IMR-90 (cell line): Measurements from ENCODE around the gene DDX54. TPM values are rescaled to one million over a fixed set of nuclear protein-coding genes. Genes with fewer than 3 reads are reported as not detected.
"Not testable (repeated sequence)": the region's sequence is repeated elsewhere in the genome, so short reads cannot be mapped to it uniquely, and the experiment has no call there.

Source experiments
- ATAC-seq: fragments of 200-7000 bp; cut with Tn5 transposase; 2 replicates; pipeline ENCODE4 v1.9.1; 2020; ENCODE audit warnings: low read depth, mild to moderate bottlenecking, moderate library complexity
- BruUV-seq: library from RNA; stranded (reverse); fragments of 400-500 nt; replicated peaks from 2 replicates; lab custom pipeline; 2021; lab: Mats Ljungman, UMichigan
- CTCF ChIA-PET: fragments of 300-600 bp; formaldehyde crosslinking; extraction: SDS; loops from one replicate; lab custom pipeline; 2021; ENCODE audit warnings: antibody characterized with exemption; lab: Yijun Ruan, JAX
- POLR2A ChIA-PET: fragments of 300-600 bp; sonication (Branson Sonifier 250); formaldehyde crosslinking; loops from one replicate; lab custom pipeline; 2022; ENCODE audit warnings: antibody characterized with exemption; ENCODE audit not compliant: unreplicated experiment; lab: Charles Lee
- DNase-seq: peaks from one replicate; pipeline ENCODE4 v3.0.0; 2013
- H2AFZ ChIP-seq: replicated peaks from 2 replicates; pipeline ENCODE3; 2013; ENCODE audit warnings: low read length, mild to moderate bottlenecking; ENCODE audit not compliant: poor library complexity
- H2AK5ac ChIP-seq: 2 replicates; pipeline ENCODE4 v1.6.1; 2013; ENCODE audit warnings: low read depth, low read length, inconsistent platforms
- H2AK9ac ChIP-seq: replicated peaks from 2 replicates; pipeline ENCODE3; 2013; ENCODE audit warnings: mild to moderate bottlenecking, low read depth, low read length, moderate library complexity; ENCODE audit not compliant: poor library complexity
- H2BK120ac ChIP-seq: 2 replicates; pipeline ENCODE4 v1.6.1; 2013; ENCODE audit warnings: low read depth, low read length, inconsistent platforms
- H2BK15ac ChIP-seq: 3 replicates; pipeline ENCODE4 v1.6.1; 2013; ENCODE audit warnings: low read depth, low read length, inconsistent platforms
- H2BK20ac ChIP-seq: 2 replicates; pipeline ENCODE4 v1.6.1; 2013; ENCODE audit warnings: low read depth, mild to moderate bottlenecking, inconsistent platforms, low read length, moderate library complexity
- H2BK5ac ChIP-seq: 2 replicates; pipeline ENCODE4 v1.6.1; 2013; ENCODE audit warnings: mild to moderate bottlenecking, low read depth, low read length, inconsistent platforms; ENCODE audit not compliant: poor library complexity, severe bottlenecking
- H3K14ac ChIP-seq: replicated peaks from 2 replicates; pipeline ENCODE4 v1.6.1; 2013; ENCODE audit warnings: low read depth, low read length, inconsistent platforms
- H3K18ac ChIP-seq: 2 replicates; pipeline ENCODE4 v1.6.1; 2013; ENCODE audit warnings: low read depth, low read length, control low read depth
- H3K23ac ChIP-seq: 2 replicates; pipeline ENCODE4 v1.6.1; 2013; ENCODE audit warnings: low read depth, low read length, inconsistent platforms
- H3K27ac ChIP-seq: 2 replicates; pipeline ENCODE4 v1.5.1; 2013; ENCODE audit warnings: mild to moderate bottlenecking, control low read depth, low read length; ENCODE audit not compliant: insufficient read depth
- H3K27me3 ChIP-seq: 2 replicates; pipeline ENCODE4 v1.6.1; 2013; ENCODE audit warnings: low read length; ENCODE audit not compliant: control insufficient read depth, insufficient read depth
- H3K36me3 ChIP-seq: 2 replicates; pipeline ENCODE4 v1.6.1; 2013; ENCODE audit warnings: low read length, mixed read lengths; ENCODE audit not compliant: control insufficient read depth, insufficient read depth
- H3K4ac ChIP-seq: 2 replicates; pipeline ENCODE4 v1.6.1; 2013; ENCODE audit warnings: low read depth, low read length, inconsistent platforms
- H3K4me1 ChIP-seq: 2 replicates; pipeline ENCODE4 v1.6.1; 2013; ENCODE audit warnings: low read length, mixed read lengths; ENCODE audit not compliant: control insufficient read depth, insufficient read depth
- H3K4me2 ChIP-seq: 2 replicates; pipeline ENCODE4 v1.6.1; 2013; ENCODE audit warnings: low read depth, mild to moderate bottlenecking, control low read depth, low read length, moderate library complexity
- H3K4me3 ChIP-seq: 2 replicates; pipeline ENCODE4 v1.5.1; 2013; ENCODE audit warnings: low read depth, mild to moderate bottlenecking, control low read depth, low read length, moderate library complexity; ENCODE audit not compliant: insufficient read depth
- H3K56ac ChIP-seq: 2 replicates; pipeline ENCODE4 v1.6.1; 2013; ENCODE audit warnings: low read length, inconsistent platforms; ENCODE audit not compliant: insufficient read depth; ENCODE audit errors: extremely low read depth
- H3K79me1 ChIP-seq, 2 experiments: 2 replicates each; pipeline ENCODE4 v1.6.1; 2013; ENCODE audit warnings: low read length in 2 of 2, inconsistent platforms in 1 of 2, low read depth in 1 of 2
- H3K9ac ChIP-seq: 2 replicates; pipeline ENCODE4 v1.6.1; 2013; ENCODE audit warnings: low read depth, low read length, control low read depth
- H3K9me1 ChIP-seq: 2 replicates; pipeline ENCODE4 v1.6.1; 2013; ENCODE audit warnings: low read length, inconsistent platforms; ENCODE audit not compliant: insufficient read depth
- H3K9me3 ChIP-seq: 2 replicates; pipeline ENCODE4 v1.6.1; 2013; ENCODE audit warnings: low read length; ENCODE audit not compliant: control insufficient read depth, insufficient read depth
- H4K20me1 ChIP-seq: 2 replicates; pipeline ENCODE4 v1.6.1; 2013; ENCODE audit warnings: low read length, inconsistent platforms; ENCODE audit not compliant: insufficient read depth
- H4K5ac ChIP-seq: 2 replicates; pipeline ENCODE4 v1.6.1; 2013; ENCODE audit warnings: mild to moderate bottlenecking, low read depth, low read length, control low read depth
- H4K8ac ChIP-seq, 2 experiments: 2 replicates each; pipeline ENCODE4 v1.6.1; 2013; ENCODE audit warnings: low read depth in 2 of 2, low read length in 2 of 2, control low read depth in 1 of 2, inconsistent platforms in 1 of 2
- H4K91ac ChIP-seq: 2 replicates; pipeline ENCODE4 v1.6.1; 2013; ENCODE audit warnings: low read depth, low read length, inconsistent platforms; ENCODE audit not compliant: insufficient read depth
- ELK1 ChIP-seq: fragments of 150-350 bp; IDR thresholded peaks from 2 replicates; pipeline ENCODE4 v1.6.1; 2016; ENCODE audit warnings: low read depth, mild to moderate bottlenecking, low read length, moderate library complexity, borderline replicate concordance
- RFX5 ChIP-seq: IDR thresholded peaks from 2 replicates; pipeline ENCODE4 v1.8.0; 2012; ENCODE audit warnings: low read depth, mild to moderate bottlenecking, low read length, moderate library complexity
- WGBS, 2 experiments: methylation state at CpG; one replicate each; pipeline versions ENCODE4 v1.1.5 to v1.1.7; 2013; ENCODE audit warnings: missing lambda C conversion rate in 2 of 2; ENCODE audit not compliant: insufficient read length in 1 of 2; ENCODE audit errors: extremely low coverage in 2 of 2; 5-methylcytosine and 5-hydroxymethylcytosine counted together
- dilution Hi-C: fragments of 300-500 bp; cut with HindIII; formaldehyde crosslinking; loops from one replicate; pipeline ENCODE4 v1.14.3; 2018; ENCODE audit warnings: low sequenced_read_pairs; ENCODE audit not compliant: unreplicated experiment
- in situ Hi-C: fragments of 300-500 bp; cut with MboI; formaldehyde crosslinking; loops from 3 replicates; pipeline ENCODE4 v1.14.3; 2019; ENCODE audit warnings: low sequenced_read_pairs, inconsistent platforms, mixed read lengths
- intact Hi-C: fragments of 100-400 bp; cut with micrococcal nuclease; formaldehyde crosslinking; loops from 2 replicates; pipeline ENCODE4 v1.10.0; 2022
- polyA plus RNA-seq, 3 experiments: library from polyadenylated mRNA; depleted of rRNA; stranded (reverse); fragments of >200 nt; gene quantifications; 2 replicates each; pipeline ENCODE4 v1.2.3, GENCODE V29; 2012; ENCODE audit warnings: low replicate concordance in 1 of 3
- total RNA-seq: library from RNA; depleted of rRNA; stranded (reverse); fragments of >200 nt; gene quantifications from 2 replicates; pipeline ENCODE4 v1.2.3, GENCODE V29; 2012
- TF ChIP-seq, protein P1 (sequence below): fragments of 150-350 bp; IDR thresholded peaks from 2 replicates; pipeline ENCODE4 v1.6.1; 2017; ENCODE audit warnings: mild to moderate bottlenecking, antibody characterized with exemption, low read length, low read depth

Gene DDX54
- total and polyA plus RNA-seq, 2 of the 4 experiments (the other 2 are of a cell fraction), result 23.8 to 47.5 TPM

DNA sequence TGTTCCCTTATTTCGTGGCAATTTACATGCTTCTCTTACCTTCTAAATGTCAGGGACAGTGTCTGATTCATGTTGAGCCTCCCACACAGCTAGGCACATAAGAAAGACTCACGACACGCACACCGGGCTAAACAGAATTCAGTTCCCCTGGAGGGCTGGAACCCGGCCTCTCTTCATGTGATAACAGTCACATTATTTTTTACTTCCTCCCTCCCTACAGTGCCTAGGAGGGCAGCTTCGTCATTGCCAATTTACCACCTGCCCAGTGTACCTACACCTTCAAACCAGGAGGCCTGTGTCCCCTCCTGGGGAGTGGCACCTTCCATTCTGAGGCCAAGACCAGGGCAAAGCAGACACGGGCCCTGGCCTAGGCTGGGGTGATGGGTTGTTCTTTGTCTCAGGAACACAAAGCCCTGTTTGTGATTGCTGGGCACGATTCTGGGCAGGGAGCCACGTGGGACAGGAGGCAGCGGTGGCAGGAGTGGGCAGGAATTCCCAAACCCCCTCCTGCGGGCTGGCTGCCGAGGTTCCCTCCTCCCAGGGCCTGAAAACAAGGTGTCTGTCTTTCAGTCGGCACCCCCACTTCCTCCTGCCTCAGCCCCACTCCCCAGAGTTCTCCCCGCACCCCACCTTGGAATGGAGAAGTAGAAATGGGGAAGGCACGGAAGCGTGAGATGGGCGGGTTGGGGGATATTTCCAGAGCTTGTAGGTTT lies 42.9 kb downstream of the DDX54 start:
- H3K9me3 ChIP-seq, result no peaks in the 10 kb centered on the region
- no peak overlapping the region for H3K56ac ChIP-seq
- no peak overlapping the region for H2BK20ac ChIP-seq
- dilution Hi-C loops (no loop called here), in situ Hi-C loops (no loop called here), intact Hi-C loops (no loop called here)
- no peaks in the 10 kb centered on the region for H3K79me1 ChIP-seq
- no peaks in the 10 kb centered on the region for H3K36me3 ChIP-seq
- H3K27me3 ChIP-seq, result peaks cover 8% of the 10 kb centered on the region
- H3K4me3 ChIP-seq, result no peak overlapping the region
- no peak overlapping the region for H3K4ac ChIP-seq
- H4K20me1 ChIP-seq, result no peaks in the 10 kb centered on the region
- ChIA-PET POLR2A (no interaction called here), CTCF (no interaction called here)
- H2BK120ac ChIP-seq, result no peak overlapping the region
- H3K4me2 ChIP-seq, result no peak overlapping the region
- H3K9ac ChIP-seq, result no peak overlapping the region
- H2AK5ac ChIP-seq, result no peak overlapping the region
- H4K8ac ChIP-seq, result no peak overlapping the region
- BruUV-seq, result no TSS peak
- no peak overlapping the region for H2BK15ac ChIP-seq
- H2AK9ac ChIP-seq, result peak overlapping the region; percentile 65
- TF ChIP-seq, protein P1, sequence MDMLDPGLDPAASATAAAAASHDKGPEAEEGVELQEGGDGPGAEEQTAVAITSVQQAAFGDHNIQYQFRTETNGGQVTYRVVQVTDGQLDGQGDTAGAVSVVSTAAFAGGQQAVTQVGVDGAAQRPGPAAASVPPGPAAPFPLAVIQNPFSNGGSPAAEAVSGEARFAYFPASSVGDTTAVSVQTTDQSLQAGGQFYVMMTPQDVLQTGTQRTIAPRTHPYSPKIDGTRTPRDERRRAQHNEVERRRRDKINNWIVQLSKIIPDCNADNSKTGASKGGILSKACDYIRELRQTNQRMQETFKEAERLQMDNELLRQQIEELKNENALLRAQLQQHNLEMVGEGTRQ, result no peak
- TF ChIP-seq ELK1 (no peak), RFX5 (no peak)
- no peaks in the 10 kb centered on the region for H3K9me1 ChIP-seq
- WGBS, 2 experiments, result 14% methylated on average over 1 of the region's 17 CpGs; no CpG with 5 or more reads in 1 of the 2 experiments
- H2AFZ ChIP-seq, result no peak overlapping the region
- ATAC-seq (no peak), DNase-seq (no peak)
- H2BK5ac ChIP-seq, result no peak overlapping the region
- H3K4me1 ChIP-seq, result no peaks in the 10 kb centered on the region
- no peak overlapping the region for H3K14ac ChIP-seq
- no peak overlapping the region for H3K18ac ChIP-seq
- H3K23ac ChIP-seq, result no peak overlapping the region
- no peak overlapping the region for H4K91ac ChIP-seq
- H4K5ac ChIP-seq, result no peak overlapping the region
- no peak overlapping the region for H3K27ac ChIP-seq

DNA sequence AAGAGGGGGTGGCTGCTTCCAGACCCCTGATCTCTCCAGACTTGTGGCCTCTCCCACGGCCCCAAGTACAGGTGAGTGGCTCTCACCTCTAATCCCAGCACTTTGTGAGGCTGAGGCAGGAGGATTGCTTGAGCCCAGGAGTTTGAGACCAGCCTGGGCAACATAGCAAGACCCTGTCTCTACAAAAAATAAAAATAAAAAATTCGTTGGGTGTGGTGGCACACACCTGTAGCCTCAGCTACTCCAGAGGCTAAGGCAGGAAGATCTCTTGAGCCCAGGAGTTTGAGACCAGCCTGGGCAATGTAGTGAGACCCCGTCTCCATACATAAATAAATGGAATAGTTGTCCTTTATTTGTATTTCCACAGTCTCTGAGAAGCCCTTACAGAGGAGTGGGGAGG lies 43.6 kb downstream of the DDX54 start:
- H2BK120ac ChIP-seq, H3K14ac ChIP-seq, H3K79me1 ChIP-seq, H3K4ac ChIP-seq, H2AK5ac ChIP-seq, H3K27ac ChIP-seq, H3K4me1 ChIP-seq, H3K23ac ChIP-seq, H3K18ac ChIP-seq, POLR2A ChIA-PET, H3K27me3 ChIP-seq, H2BK5ac ChIP-seq, H4K91ac ChIP-seq, in situ Hi-C loops, H2BK15ac ChIP-seq, H3K4me3 ChIP-seq, H4K8ac ChIP-seq, H3K56ac ChIP-seq, H2AFZ ChIP-seq, H4K5ac ChIP-seq, H3K9me1 ChIP-seq, H3K4me2 ChIP-seq, H3K9me3 ChIP-seq, DNase-seq, H4K20me1 ChIP-seq, H2AK9ac ChIP-seq, CTCF ChIA-PET, ATAC-seq, H3K9ac ChIP-seq, intact Hi-C loops, dilution Hi-C loops, H3K36me3 ChIP-seq, BruUV-seq, H2BK20ac ChIP-seq: not testable (repeated sequence)
- WGBS, 2 experiments, result no CpG with 5 or more reads among the region's 3 CpGs
